ENCODE data around the gene MYH6. TPM values are rescaled to one million over a fixed set of nuclear protein-coding genes. Genes with fewer than 3 reads are reported as not detected.

The MYH6 gene
- total RNA-seq, 1 donor from 2014 or later, result 3.4 TPM

DNA sequence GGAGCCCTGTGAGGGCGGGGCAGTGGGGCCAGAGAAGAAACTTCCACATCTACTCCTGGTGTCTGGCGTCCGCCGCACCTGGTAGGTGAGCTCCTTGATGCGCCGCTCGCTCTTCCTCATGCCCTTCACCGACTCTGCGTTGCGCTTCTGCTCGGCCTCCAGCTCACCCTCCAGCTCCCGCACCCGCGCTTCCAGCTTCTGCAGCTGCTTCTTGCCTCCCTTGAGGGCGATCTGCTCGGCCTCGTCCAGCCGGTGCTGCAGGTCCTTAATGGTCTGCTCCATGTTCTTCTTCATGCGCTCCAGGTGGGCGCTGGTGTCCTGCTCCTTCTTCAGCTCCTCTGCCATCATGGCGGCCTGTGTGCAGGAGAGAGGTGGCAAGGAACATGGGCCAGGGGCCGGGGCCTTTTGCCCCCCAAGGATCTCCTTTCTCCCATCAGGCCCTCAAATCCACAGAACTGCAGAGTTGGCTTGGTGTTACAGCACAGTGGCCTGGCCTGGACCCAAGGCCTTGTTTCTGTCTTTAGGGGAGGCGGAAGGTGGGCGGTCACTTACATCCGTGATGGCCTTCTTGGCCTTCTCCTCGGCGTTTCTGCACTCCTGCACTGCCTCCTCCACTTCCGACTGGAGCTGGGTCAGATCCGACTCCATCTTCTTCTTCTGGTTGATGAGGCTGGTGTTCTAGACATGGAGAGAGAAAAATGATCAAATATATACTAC lies 23.6 kb downstream of the MYH6 start:
- no peak overlapping the region for H3K4me3 ChIP-seq
- intact Hi-C loops (cut with DNase I), result no loop called here
- H3K27me3 ChIP-seq, result no peaks in the 10 kb centered on the region
- H3K27ac ChIP-seq, result no peak overlapping the region
- ATAC-seq (no peak), DNase-seq (no peak)
- no peaks in the 10 kb centered on the region for H3K9me3 ChIP-seq
- TF ChIP-seq, protein P1, sequence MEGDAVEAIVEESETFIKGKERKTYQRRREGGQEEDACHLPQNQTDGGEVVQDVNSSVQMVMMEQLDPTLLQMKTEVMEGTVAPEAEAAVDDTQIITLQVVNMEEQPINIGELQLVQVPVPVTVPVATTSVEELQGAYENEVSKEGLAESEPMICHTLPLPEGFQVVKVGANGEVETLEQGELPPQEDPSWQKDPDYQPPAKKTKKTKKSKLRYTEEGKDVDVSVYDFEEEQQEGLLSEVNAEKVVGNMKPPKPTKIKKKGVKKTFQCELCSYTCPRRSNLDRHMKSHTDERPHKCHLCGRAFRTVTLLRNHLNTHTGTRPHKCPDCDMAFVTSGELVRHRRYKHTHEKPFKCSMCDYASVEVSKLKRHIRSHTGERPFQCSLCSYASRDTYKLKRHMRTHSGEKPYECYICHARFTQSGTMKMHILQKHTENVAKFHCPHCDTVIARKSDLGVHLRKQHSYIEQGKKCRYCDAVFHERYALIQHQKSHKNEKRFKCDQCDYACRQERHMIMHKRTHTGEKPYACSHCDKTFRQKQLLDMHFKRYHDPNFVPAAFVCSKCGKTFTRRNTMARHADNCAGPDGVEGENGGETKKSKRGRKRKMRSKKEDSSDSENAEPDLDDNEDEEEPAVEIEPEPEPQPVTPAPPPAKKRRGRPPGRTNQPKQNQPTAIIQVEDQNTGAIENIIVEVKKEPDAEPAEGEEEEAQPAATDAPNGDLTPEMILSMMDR (IDR thresholded peaks at IDR 0.05), result no peak
- H3K4me1 ChIP-seq, result no peaks in the 10 kb centered on the region
- no peaks in the 10 kb centered on the region for H3K36me3 ChIP-seq

DNA sequence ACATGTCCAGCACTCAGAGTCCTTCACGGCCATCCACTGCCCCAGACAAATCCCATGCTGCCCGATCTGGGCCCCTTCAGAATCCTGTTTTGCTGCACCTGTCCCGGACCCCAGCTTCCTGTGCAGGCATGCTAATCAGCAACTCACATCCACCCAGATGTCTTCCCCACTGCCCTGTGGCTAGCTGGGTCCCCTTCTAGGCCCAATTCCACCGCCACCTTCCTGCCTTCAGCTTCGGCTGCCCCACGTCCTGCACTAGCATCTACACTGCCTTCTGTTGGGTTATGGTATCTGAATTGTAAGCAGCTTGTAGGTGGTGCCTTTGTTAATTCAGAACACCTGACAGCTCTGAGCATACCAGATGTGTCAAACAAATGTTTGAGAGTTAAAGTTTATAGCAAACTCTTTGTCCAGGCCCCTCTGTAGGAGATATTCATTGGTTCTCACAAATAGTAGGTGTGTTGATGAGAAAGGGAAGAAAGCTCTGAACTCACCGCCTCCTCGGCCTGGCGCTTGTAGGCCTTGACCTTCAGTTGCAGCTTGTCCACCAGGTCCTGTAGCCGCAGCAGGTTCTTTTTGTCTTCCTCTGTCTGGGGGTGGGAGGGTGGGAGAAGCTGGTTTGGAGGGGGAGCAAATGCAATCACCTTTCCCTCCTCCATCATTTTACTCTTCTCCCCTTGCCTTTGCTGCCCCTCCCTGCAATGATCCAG lies 25.2 kb downstream of the MYH6 start:
- ATAC-seq, result no peak
- Histone ChIP-seq H3K4me1 (no peaks in the 10 kb centered on the region), H3K36me3 (no peaks in the 10 kb centered on the region), H3K27me3 (no peaks in the 10 kb centered on the region), H3K9me3 (no peaks in the 10 kb centered on the region), H3K27ac (no peak overlapping the region), H3K4me3 (no peak overlapping the region)
- intact Hi-C loops (cut with DNase I), result no loop called here
- no peak for DNase-seq
- TF ChIP-seq, protein P1 (IDR thresholded peaks at IDR 0.05), result no peak

DNA sequence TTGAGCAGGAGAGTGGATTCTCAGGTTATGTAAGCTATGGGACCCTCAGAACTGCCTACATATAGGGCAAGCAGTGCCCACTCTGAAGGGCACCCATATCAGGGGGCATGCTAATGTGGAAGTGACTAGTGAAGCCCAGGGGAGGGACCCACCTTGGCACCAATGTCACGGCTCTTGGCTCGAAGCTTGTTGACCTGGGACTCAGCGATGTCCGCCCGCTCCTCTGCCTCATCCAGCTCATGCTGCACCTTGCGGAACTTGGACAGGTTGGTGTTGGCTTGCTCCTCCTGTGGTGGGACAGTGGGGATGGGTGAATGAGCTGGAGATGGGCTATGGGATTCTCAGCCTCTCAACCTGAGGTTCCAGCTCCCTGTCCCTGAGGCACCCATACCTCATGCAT lies 25.8 kb downstream of the MYH6 start:
- H3K36me3 ChIP-seq, result no peaks in the 10 kb centered on the region
- no peak overlapping the region for H3K27ac ChIP-seq
- no peaks in the 10 kb centered on the region for H3K4me1 ChIP-seq
- intact Hi-C loops (cut with DNase I), result no loop called here
- TF ChIP-seq, protein P1 (IDR thresholded peaks at IDR 0.05), result no peak
- H3K4me3 ChIP-seq, result no peak overlapping the region
- ATAC-seq (no peak), DNase-seq (no peak)
- H3K27me3 ChIP-seq, result no peaks in the 10 kb centered on the region
- no peaks in the 10 kb centered on the region for H3K9me3 ChIP-seq

DNA sequence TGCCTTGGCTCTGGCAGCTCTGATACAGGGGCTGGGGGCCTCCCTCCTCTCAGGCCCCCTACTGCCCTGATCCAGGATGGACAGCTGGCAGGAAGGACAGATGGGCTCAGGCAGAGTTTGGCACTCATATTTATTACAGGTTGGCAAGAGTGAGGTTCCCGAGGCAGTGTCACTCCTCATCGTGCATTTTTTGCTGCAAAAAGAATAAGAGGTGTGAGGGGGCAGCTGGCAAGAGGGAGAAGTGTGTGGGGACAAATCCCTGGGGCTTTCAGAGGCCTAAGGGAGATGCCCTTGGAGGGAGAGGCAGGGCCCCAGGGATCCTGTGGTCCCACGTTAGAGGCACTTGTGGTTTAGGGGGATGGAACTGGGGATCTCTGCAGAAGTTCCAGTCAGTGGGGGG lies 26.2 kb downstream of the MYH6 start:
- Histone ChIP-seq H3K9me3 (no peaks in the 10 kb centered on the region), H3K27me3 (no peaks in the 10 kb centered on the region), H3K4me3 (no peak overlapping the region), H3K36me3 (no peaks in the 10 kb centered on the region), H3K4me1 (no peaks in the 10 kb centered on the region), H3K27ac (no peak overlapping the region)
- ATAC-seq, result no peak
- TF ChIP-seq, protein P1 (IDR thresholded peaks at IDR 0.05), result no peak
- intact Hi-C loops (cut with DNase I), result no loop called here
- DNase-seq, result no peak

DNA sequence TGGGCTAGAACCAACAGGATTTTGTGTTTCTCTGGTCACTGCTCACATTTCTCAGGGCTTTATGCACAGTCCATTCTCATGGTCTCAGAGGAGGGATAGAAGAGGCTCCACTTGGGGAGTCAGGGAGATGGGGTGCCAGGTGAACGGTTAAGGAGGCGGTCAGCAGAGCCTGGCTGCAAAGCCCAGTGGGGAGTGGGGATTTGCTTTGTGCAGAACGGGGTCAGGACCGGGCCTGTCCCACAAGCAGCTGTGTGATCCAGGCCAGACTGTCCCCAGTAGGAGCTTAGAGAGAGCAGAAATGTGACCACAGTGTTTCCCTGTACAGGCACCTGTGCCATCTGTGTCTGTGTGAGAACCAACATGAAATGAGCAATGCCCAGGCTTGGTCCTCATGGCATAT lies 27.1 kb downstream of the MYH6 start:
- intact Hi-C loops (cut with DNase I), result no loop called here
- TF ChIP-seq, protein P1 (IDR thresholded peaks at IDR 0.05), result no peak
- Histone ChIP-seq H3K36me3 (no peaks in the 10 kb centered on the region), H3K4me1 (no peaks in the 10 kb centered on the region), H3K9me3 (no peaks in the 10 kb centered on the region), H3K27ac (no peak overlapping the region), H3K27me3 (no peaks in the 10 kb centered on the region), H3K4me3 (no peak overlapping the region)
- no peak for DNase-seq
- no peak for ATAC-seq
